Measurements from ENCODE around the gene MIPOL1.

The MIPOL1 gene

DNA sequence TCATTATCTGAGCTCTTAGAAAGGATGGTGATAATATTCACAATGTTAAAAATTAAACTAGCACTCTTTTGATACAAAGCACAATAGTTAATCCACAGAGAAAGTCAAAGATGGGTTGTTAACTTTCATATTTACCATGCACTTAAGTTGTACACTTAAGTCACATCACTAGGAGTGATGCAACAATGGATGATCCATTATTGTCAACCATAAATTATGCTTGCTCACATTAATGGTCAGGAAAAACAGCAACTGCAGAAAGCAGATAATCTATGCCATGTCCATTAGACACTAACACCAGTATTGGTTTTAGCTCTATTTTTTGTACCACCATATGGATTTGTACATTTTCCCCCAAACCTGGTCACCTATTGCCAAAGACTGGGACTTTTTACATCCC, 201.8 kb downstream of the MIPOL1 start:
- DNase-seq (ENCODE audit: low read depth in 2 of 2) = no peak

DNA sequence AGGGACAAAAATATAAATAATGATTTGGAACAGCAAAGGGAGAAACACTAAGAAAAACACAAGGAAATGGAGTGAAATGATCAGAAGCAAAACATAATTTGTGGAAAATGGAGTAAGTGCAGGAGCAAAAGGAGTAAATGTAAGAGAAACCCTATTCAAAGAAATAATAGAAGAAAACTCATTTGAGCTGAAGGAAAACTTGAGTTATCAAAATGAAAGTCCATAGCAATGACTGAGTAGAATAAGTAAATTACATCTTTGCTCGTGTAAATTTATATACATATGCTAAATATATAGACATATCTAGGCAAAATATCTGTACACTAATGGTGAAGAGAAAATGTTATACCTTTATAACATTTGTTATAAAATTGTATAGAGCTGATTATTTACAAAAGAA, 203.4 kb downstream of the MIPOL1 start:
- no peak for DNase-seq (ENCODE audit: low read depth in 2 of 2)

DNA sequence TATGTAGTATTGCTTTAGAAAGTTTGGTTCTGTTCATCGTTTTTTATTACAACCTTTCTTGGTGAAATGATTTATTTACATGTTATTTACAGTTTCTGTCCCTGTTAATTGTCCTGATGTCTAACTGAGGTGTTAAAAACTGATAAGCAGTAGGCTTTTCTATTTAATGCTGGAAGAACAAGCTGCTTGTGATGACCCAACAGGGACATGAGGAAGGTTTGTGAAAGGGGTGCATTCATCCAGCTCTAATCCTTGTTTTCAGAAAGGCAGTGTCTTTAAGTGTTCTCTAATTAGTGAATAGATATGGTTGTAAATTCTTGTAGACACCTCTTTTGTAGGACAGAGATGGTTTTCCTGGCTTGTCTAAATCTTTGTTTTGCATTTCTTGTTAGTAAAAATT, 205.9 kb downstream of the MIPOL1 start:
- DNase-seq (ENCODE audit: low read depth in 2 of 2) = no peak

DNA sequence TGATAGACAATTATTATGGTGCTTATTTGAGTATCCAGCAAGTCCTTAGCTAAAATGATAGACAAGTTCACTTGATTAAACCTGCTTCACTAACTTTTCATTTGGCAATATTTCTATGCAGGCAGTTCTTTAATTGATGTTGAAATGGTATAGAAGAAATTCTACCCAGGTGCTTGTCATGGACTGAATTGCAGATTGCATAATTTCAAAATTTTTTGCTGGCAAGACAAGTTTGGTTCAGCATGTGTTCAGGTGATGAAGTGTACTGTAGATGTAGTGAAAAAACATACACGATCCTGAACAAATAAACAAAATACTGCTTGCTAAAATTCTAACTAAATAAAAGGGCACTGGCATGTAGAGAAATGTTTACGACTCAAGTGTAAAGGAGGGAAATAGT, 208.4 kb downstream of the MIPOL1 start:
- no peak for DNase-seq (ENCODE audit: low read depth in 2 of 2)

DNA sequence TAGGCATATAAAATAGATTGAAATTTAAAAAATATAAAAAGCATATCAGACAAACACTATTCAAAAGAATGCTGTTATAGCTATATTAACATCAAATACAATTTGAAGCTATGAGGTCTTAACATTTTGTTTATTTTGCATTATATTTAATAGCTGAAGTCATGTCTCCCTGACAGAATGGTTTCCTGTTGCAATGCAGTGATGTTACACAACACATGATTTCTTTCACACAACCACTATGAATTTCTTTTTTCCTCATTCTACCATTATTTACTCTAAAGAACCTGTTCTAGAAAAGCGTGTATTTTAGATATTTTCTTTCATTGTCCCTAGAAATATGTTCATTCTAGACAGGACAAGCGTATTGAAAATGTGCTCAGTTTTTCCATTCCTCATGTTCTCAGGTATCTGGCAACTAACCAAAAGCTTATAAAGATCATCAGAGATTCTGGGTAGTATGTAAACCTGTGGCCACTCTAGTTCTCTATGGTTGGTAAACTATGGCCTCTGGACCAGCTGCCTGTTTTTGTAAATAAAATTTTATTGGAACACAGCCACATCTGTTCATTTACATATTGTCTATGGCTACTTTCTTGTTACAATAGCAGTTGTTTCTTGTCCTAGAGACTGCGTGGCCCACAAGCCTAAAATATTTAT, 213.5 kb downstream of the MIPOL1 start:
- no peak for DNase-seq (ENCODE audit: low read depth in 2 of 2)

DNA sequence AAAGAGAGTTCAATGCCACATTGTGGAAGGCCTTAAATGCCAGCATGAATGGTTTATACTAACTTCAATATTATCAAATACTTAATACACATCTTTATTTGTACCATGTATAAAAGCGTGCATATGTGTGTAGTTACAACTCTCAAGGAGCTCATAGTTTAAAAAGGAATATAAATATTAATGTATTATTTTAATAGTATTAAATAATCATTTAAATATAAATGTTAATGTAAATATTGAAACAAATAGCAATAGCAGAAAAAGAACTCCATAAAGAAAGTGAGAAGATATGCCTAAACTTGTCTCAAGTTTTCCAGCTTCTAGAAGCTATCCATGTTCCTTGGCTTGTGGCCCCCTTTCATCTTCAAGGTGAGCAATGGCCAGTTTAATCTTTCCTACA, 215.3 kb downstream of the MIPOL1 start:
- DNase-seq (ENCODE audit: low read depth in 2 of 2) = no peak

DNA sequence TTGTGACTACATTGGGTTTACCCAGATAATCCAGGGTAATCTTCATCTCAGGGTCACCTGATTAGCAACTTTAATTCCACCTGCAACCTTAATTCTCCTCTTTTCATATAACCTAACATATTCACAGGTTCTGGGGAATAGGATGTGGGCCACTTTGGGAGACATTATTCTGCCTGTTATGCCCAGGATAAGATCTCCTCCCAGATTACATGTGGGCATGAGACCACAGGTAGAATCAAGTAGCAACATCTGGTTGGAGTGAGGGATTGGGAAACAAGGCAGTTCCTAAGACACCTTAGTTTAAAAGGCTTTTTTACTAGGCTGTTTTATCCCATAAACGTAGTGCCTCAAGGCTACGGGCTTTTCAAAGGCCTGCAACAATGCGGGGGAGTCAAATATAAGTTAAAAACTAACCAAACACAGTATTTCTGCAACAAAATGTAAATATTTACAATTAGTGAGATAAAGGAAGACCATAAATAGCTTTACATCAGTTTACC, 215.8 kb downstream of the MIPOL1 start:
- DNase-seq (ENCODE audit: low read depth in 2 of 2) = no peak

DNA sequence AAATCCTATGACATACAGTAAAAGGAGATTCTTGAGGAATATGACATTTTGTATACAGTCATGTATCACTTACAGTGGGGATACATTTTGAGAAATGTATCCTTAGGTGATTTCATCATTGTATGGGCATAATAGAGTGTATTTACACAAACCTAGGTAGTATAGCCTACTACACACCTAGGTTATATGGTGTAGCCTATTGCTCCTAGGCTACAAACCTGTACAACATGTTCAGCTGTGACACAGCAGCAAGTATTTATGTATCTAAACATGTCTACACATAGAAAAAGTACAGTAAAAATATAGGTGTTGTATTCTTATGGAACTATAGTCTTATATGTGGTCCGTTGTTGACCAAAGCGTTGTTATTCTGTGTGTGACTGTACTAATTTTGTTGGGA, 218.5 kb downstream of the MIPOL1 start:
- no peak for DNase-seq (ENCODE audit: low read depth in 2 of 2)

DNA sequence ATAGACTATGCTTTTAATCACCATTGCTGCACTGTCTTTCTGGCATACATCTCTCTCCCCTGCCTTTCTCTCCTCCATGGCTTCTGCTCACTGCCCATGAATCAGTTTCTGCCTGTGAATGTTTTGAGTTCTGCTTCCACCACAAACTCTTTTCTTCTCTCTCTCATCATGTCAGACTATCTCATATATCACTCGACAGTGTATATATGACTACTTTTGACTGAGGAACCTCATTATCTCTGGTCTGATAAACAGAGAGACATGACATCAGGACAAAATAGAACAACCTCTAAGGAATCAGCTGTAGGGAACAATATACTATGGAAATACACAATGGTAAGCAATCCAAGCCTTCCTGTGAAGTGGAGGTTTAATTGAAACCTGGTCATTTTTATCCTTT, 219.4 kb downstream of the MIPOL1 start:
- no peak for DNase-seq (ENCODE audit: low read depth in 2 of 2)

DNA sequence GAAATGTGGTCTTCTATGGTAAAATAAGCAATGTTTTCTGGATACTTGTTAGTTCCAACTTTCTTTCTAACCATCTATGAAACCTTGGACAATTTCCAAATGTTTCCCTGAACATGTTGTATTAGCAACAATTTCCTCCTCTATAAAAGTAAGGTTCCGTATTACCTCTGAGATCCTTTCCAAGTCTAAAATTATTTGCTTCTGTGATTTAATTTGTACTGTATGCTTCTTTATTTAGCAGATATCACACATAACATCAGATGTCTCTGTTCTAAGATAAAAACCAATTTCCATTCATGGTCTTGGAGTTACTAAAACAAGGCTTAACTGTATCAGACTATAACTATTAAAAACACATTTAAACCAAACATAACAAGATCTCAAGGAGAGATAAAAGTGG, 220.1 kb downstream of the MIPOL1 start:
- DNase-seq (ENCODE audit: low read depth in 2 of 2) = no peak

DNA sequence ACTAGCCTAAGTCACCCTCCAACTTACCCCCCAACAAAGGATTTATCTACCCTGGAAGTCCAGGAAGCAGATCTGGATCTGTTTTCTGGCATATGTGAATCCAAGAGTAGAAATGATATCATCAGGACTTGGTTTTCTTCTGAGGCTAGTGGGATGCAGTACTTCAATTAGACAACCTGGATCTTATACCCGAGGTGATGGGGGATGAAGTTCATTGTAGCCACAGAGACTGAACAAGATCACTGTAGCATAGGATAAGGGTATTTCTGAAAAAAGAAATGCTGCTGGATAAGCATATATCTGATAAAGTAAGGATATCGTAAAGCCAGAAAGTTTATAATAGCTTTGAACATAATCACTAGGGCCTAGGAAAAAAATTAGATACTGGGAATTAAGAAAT, 222.9 kb downstream of the MIPOL1 start:
- no peak for DNase-seq (ENCODE audit: low read depth in 2 of 2)

DNA sequence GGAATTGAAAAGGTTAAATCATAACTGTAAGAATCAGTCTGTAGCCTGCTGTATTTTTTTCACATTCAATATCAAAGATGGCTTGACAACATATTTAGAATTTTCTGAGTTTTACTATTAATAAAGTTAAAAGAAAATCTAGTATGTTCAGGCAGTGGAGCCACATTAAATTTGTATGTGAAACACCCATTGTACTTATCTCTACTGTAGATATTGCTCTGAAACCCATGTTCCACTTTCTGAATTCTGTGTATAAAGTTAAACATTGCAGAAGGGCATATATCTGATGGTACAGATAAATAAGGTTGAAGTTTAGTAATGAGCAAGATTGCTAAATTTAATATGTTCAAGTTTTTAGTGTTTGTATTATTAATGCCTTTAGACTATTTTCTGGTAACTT, 224.6 kb downstream of the MIPOL1 start:
- DNase-seq (ENCODE audit: low read depth in 2 of 2) = no peak

DNA sequence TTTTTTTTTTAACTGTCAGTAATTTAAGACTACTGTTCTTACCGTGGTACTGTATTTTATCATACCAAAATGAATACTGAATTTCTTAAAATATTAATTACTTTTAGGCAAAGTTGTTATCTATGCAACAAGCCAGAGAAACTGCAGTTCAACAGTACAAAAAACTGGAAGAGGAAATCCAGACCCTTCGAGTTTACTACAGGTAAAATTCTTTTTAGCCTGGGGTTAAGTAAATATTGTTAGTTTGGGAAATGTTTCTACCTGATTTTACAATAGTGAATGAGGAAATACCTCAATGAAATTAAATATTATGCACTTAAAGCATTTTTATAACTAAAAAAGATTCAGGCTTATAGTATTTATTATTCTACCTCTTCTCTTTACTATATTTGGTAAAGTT, 225.0 kb downstream of the MIPOL1 start:
- DNase-seq (ENCODE audit: low read depth in 2 of 2) = no peak

DNA sequence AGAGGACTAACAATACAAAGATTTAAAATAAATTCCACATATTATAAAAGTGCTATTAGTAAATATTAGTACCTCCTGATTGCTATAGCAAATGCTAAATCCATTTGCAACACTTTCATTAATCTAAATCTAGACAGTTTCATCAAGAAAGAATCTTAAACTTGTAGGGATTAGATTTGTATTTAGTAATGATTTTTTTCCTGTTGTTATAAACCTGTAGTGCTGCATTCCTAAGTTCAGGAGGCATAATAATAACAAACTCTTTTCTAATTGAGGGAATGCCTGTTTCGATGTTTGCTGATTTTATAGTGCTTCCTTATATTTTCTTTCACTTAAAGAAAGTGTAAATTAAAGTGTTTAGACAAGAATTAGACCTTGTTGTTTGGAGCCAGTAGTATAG, 231.2 kb downstream of the MIPOL1 start:
- DNase-seq (ENCODE audit: low read depth in 2 of 2) = no peak

DNA sequence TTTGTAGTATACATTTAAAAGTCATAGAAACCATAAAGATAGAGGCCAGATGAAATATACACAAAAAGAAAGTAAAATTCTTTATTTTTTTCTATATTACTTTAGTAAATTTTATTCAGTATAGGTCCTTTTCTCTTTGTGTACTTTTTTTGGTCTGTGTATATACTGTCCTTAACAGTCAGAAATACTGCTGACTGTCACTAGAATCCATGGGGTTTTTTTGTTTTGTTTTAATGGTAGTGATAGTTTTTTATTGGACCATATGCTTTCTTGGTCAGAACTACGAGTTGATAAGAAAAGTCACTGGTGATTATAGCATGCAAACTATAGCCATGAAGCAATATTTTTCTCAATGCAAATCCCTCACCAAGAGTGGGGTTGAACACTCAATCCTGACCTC, 231.9 kb downstream of the MIPOL1 start:
- no peak for DNase-seq (ENCODE audit: low read depth in 2 of 2)

DNA sequence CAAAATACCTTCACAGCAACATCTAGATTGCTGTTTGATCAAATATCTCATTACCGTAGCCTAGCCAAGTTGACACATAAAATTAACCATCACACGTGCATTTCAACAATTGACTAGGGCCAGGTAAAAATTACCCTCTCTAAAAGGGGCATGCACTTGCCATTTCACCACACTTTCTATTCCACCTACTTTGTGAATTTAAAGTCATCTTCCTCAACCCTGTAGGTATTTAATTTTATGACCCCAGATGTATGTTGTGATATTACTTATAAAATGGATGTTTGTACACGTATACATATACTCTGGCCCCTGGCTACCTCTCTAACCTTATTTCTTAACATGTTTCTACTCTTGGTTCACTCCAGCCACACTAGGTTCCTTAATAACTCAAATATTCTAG, 237.1 kb downstream of the MIPOL1 start:
- no peak for DNase-seq (ENCODE audit: low read depth in 2 of 2)

DNA sequence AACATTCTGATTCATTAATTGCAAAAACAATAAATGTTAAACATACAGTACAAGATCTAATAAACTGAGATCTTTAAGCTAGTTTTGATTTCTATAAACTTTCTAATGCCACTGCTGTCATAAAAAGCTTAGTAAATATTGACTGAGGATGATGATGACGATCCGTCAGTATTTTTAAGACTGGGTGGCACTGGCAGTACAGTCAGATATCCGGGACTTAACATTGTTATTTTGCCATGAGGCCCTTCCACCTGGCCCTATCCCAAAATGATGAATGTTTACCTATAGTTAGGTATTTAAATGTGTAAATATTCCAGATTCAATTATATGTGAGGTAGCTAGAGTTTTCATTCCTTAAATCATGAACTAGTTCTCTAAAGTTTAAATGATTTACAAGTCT, 238.8 kb downstream of the MIPOL1 start:
- DNase-seq (ENCODE audit: low read depth in 2 of 2) = no peak

DNA sequence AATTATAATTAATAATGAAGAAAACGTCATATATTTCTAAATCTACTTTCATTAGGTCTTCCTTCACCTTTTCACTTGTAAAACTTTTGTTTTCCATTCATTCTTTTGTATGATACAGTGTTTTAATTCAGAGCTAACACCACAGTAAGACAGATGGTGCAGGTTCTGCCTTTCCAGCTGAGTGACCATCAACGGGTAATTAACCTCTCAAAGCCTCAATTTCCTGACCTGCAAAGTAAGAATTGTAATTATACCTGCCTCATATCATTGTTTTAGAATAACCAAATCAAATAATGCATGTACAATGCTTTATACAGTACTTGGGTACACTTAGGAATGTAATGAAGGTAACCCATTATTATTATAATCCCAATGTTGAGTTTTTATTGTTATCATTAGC, 239.8 kb downstream of the MIPOL1 start:
- no peak for DNase-seq (ENCODE audit: low read depth in 2 of 2)

DNA sequence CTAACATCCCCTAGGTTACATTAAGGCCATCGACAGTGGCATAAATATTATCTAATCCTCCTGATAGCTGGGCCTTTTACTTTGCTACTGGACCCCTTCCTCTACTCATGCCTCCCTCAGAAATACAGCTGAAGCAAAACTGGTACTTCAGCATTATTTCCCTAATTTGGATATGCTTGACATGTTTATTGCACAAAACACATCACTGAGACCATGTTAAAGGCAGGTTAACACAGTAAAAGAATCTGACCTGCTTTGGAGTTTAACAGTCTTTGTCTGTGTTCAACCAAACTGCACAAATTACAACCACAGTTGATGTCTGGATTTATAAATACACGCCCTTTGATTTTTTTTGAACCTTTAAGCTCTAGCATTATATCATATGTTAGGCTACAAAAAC, 240.7 kb downstream of the MIPOL1 start:
- DNase-seq (ENCODE audit: low read depth in 2 of 2) = no peak

DNA sequence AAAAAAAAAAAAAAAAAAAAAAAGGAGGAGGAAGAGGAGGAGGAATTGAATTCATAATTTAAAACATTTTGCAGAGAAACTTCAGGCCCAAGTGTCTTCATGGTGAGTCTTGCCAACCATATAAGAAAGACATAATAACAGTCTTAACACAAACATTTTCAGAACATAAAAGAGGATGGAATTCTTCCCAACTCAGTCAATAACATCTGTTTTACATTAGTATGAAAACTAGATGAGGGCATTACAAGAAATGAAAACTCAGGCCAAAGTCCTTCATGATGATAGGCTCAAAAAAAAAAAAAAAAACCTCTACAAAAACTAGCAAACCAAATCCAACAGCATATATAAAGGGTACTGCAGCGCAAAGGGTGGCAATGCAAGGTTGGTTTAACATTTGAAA, 245.7 kb downstream of the MIPOL1 start:
- DNase-seq (ENCODE audit: low read depth in 2 of 2) = no peak

DNA sequence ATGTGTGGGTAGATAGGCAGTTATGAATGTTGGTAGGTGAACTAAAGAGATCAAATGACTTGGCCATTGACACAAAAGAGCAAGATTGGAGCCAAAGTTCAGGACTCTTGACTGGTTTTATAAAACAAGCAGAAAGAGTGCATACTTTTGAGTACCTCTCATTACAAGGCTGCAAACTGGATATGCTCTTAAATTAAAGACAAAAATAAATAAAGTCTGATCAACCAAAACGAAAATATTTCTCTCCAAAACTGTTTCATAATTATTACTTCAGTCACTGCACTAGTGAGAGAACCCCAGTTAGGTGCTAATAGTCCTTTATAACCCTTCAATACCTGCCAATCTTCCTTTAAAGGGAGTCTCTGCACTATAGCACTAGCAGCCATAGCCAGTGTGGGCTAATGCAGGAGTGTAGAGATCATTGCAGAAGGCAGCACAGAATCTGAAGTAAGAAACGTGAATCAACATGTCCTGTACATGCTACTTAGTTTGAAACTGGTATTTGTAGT, 250.2 kb downstream of the MIPOL1 start:
- no peak for DNase-seq (ENCODE audit: low read depth in 2 of 2)

DNA sequence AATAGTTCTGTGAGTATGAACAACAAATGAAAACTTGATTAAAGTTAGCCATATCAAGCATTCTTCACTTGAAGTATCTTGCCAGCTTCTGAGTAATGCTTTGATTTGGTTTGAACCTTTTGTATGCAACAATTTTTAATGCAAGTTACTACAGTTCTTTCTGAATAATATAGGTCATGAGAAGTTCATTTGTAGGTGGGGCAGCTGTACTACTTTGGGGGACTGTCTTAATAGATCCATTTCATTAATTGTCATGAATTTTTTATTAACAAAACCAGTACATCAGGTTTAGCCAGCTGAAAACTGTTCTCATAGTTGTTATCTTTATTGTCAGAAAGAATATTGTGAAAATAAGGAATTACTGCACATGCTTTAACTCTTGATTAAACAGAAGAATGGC, 254.6 kb downstream of the MIPOL1 start:
- no peak for DNase-seq (ENCODE audit: low read depth in 2 of 2)

DNA sequence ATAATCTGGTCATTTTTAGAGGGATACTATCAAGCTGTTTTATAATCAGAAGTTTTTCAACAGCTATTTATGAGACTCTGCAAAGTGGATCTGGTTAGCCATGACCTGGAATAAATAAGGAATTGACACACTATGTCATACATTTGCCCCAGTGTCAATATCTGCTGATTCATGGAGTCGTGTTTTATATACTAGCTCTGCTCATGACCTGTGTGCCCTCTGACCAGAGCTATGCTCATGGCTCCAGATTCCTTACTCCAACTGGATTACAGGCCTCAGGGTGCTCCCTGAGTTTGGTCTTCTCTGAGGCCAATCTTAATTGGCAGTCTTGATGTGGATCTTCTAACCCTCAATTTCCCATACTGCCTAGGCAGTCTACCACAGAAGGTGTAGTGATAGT, 256.2 kb downstream of the MIPOL1 start:
- no peak for DNase-seq (ENCODE audit: low read depth in 2 of 2)

DNA sequence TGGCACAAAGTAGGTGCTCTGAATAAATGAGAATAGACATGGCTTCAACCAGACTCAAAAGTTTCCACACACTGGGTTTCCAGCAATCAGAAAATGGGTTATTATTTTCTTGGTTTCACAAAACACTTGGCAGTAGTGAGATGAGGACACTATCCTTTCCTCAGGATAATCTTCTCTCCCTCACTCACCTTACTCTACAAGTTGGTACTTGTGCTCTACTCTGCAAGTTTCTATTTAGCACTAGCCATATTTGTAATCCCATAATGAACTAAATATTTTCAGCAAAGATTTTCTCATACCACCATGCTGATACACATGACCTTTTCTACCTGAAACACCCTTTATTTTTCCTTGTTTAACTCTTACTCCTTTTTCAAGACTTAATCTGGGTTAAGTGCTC, 259.6 kb downstream of the MIPOL1 start:
- no peak for DNase-seq (ENCODE audit: low read depth in 2 of 2)
